GM19438 (cell line): Measurements from ENCODE around the gene ROPN1B.
"Not testable (repeated sequence)": the region's sequence is repeated elsewhere in the genome, so short reads cannot be mapped to it uniquely, and the experiment has no call there.

Experiments used
- ATAC-seq: cut with Tn5 transposase; IDR thresholded peaks from one replicate; pipeline ENCODE4 v1.9.1; 2021; ENCODE audit warnings: low read depth; ENCODE audit not compliant: unreplicated experiment

ROPN1B gene

DNA sequence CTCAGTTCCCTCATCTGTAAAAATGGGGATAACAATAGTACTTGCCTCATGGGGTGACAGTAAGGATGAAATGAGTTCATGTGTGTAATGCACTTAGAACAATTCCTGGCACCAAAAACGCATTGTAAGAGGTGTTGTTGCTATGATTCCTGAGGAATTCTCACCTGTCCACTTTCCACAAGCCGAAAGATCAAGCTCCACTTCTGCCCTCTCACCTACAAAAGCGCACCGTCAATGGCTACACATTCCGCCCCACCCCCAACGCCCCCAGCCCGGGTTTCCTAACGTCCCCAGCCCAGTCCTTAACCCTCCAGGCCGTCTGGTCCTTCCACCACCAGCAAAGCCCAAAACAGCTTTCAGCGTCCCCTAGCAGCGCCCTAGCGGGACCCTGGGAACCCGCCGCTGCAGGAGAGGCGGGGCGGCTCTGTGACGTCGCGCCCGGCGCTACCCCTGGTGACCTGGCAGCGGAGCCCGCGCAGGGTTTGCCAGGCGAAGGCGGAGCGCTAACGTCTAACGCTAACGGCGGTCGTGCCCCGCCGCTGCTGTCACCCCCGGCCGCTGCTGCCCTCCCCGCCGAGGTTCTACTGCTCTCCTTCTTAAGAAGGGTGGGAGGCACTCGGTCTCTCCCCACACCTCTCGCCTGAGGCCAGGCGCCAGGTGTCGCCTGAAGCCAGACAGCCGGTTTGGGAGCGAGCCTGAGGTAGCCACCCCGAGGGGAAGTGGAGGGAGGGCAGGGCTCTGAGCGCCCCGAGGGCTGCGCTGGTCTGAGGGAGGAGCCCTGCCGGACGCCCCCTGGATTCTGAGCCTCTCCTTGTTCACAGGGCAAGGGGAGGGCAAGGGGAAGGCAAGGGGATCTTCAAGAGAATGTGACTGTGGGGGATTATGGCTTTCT is at the start of gene ROPN1B:
Gene ROPN1B, plus strand, starts transcription at position 478 of the 892 bp plus-strand sequence. CDS start 2,877 bp downstream, outside the sequence.
- ATAC-seq = not testable (repeated sequence)

DNA sequence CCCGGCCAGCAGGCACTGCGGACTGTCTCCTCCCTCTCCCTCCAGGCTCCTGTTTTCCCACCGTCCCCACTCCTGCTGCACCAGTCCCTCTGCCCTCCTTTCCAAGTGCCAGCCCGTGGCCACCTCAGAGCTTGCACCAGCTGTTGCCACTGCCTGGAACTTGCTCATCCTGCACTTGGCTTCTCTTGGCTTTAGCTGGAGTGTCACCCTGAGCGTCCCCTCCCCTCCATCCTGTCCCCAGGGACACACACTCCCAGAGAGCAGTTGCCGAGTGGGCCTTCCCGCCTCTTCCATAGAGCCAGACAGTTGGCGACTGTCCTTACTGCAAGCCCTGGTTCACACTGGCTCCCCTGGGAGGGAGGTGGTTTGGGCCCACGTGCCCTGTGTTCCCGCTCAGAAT is 48.8 kb upstream of the ROPN1B start:
- ATAC-seq = not testable (repeated sequence)

DNA sequence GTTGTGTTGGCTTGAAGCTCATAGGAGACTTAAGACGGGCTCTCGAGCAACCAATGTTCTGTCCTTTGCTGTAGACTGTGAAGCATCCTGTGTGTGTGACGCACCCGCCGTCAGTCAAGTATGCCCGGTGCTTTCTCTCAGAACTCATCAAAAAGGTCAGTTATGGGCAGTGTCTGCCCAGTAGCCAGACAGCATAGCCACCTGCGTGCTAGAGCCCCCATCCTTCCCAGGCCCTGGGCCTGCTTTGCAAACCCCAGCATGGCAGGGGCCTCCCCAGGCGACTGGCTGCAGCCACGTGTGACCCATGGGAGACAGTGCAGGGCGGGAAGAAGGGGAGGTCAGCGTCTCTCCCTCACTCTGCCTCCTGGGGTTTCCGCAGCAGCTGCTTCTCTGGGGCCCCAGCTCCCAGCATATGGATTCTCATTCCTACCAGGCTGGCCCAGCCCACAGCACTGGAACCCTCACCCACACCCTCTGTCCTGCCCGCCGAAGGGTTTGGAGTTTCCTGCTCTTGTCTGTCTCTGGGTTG is 48.2 kb upstream of the ROPN1B start:
- ATAC-seq = not testable (repeated sequence)

DNA sequence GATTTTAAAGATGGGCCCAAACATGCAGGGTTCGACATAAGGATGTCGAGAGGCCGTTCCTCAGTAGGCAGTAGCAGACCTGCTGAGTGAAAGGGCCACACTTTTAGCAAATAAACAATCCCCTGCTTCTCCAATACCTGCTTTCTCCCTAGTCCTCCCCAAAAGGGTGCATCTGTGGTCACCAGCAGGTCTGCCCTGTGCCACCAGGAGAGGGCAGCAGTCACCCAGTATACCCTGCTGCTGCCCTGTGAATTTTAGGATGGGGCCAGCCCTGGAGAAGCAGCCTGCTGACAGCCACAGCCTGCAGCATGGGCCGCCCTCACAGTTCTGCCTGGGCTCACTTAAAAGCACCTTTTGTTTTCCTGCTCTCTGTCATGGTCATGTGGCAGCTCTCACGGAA is 47.3 kb upstream of the ROPN1B start:
- ATAC-seq = not testable (repeated sequence)

DNA sequence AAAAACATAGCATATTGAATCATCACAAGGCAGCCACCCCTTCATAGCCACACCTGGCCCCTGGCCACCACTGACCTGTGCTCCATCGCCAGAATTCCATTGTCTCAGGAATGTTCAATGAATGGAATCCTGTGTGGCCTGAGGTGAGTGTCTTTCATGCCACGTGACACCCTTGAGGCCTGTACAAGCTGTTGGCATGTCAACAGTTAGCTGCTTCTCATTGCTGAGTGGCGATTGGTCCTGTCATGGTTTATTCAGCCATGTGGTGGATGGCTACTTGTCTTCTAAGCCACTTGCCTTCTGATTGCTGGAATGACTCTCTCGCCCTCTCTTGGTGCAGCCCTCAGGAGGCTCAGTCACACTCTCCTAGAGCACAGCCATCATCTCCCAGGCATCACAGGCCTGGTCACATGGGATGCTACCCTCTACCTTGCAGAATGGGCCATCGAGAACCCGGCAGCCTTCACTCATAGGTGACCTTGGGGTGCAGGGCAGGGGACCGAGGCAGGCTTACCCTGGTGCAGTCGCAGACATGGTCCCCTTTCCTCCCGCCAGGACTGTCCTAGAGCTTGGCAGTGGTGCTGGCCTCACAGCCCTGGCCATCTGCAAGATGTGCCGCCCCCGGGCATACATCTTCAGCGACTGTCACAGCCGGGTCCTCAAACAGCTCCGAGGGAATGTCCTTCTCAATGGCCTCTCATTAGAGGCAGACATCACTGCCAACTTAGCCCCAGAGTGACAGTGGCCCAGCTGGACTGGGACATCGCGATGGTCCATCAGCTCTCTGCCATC is 45.5 kb upstream of the ROPN1B start:
- ATAC-seq = not testable (repeated sequence)

DNA sequence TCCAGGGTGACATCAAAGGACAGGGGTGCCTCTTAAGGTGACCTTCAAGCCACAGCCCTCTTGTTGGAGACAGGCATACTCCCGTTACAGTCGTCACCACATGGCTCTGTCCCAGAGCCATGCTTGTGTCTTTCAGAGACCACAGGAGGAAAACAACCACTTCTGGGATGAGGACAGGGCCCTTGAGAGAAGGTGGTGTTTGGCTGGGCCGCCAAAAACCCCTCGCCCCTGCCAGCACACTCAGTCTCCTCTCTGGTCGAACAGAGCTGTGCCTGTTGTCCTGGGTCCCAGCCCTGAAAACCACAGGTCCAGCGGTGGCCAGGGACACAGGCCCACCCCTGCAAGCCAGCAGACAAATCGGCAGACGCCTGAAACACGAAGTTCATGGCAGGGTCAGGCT is 44.7 kb upstream of the ROPN1B start:
- not testable (repeated sequence) for ATAC-seq

DNA sequence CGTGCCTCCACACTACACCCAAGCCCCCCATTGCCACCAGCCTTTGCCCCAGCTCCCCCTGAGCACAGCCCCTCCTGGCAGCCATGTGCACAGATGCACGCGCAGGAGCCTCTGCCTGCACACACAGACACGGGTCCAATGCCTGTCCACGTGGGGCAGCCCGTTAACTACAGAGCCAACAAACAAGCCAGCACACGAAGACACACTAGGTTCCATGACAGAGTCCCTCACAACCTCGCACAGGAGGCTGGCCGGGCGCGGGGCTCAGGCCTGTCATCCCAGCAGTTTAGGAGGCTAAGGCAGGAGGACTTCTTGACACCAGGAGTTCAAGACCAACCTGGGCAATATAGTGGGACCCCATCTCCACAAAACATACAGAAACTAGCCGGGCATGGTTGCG is 43.3 kb upstream of the ROPN1B start:
- ATAC-seq = not testable (repeated sequence)

DNA sequence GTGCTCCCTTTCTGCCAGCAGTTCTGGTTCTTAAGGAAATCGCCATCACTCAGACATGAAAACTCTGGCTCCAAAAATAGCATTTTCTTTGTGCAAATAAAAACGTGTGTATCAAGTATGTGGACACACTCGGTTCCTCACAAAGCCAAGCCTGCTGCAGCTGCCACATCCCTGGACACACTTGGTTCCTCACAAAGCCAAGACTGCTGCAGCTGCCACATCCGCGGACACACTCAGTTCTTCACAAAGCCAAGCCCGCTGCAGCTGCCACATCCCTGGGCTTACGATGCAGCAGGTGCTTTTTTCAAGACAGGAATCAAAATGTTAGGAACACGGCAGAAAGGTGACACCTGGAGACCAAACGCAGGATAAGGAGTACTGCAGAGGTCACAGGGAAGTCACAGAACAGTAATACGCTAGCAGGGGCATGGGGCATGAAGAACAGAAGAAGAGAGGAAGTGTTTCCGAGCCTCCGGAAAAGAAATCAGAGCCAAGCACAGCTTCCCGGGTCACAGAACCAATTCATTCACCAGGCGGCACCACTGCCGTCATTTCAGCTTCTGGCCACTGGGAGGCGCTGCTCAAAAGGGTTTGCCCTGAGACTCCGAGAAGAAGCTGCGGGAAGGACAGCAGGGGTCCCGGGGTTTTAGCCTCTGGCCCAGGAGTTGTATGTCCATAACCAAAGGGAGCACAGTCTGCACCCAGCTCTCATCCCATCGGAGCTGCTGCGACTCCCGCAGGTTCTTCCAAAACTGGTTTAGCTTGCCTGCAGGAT is 40.0 kb upstream of the ROPN1B start:
- ATAC-seq = not testable (repeated sequence)

DNA sequence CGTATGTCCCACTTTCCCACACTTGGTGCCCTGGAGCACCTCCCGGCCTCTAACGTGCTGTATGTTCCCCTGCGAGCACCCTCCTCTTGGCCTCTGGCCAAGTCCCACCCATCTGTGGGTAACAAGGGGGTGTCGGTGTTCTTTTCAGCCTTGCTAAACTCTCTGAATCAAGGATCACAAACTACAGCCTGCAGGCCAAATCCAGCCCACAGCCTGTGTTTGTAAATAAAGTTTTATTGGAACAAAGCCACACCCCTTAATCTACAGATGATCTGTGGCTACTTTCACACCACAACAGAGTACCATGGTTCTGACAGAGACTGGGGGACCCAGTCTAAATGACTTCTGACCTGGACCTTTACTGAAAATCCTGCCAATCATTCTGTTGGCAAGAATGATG is 39.2 kb upstream of the ROPN1B start:
- not testable (repeated sequence) for ATAC-seq

DNA sequence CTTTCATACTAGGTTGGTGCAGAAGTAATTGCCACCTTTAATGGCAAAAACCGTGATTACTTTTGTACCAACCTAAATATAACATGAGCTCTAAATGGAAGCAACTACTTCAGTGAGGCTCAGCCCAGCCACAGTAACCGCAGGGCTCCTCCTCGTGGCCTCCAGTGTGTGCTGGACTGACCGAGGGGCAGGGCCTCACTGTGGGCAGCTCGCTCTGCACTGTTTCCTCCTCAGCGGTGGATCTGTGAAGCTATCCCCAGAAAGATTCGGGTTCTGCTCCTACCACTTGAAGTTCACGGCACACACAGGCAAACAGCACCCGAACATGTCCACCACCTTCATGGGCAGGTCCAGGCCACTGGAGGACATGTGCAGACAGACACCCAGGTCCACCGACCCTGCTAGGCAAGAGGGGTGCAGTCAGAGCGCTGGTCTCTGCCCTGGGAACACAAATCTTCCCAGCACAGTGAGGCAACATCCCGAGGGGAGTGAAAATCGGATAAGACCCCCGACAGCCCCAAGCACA is 37.6 kb upstream of the ROPN1B start:
- not testable (repeated sequence) for ATAC-seq

DNA sequence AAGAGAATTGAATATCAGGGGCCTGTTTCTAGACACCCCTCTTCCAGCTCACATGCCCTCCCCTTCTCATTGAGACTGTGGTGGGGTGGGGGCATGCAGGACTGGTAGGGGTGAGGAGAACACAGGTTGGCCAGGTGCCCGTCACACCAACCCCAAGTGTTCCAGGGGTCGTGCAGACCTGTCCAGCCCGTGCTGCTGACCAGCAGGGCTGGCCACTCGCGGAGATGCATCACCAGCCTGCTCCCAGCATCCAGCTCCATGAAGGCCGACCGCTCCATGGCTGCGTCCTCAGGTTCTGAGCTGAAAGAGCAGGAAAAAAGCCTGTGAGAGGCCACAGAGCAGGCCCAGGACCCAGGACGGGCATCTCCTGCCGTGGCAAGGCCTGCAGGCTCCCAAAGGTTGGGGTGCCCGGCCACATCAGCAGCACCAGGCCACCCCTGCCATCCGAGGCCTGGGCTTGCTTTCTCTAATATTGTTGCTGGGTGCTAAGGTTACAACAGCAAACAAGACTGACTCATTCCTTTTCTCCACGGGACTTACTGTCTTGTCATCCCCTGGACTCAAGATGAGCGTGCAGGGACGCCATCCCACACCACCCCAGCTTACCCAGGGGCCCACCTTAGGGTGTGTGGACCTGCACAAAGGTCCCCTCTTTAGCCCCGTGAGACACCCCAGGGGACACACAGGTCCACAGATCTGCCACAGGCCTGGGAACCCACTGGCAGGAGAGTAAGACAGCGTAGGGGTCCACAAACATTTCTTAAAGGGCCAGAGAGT is 35.4 kb upstream of the ROPN1B start:
- not testable (repeated sequence) for ATAC-seq

DNA sequence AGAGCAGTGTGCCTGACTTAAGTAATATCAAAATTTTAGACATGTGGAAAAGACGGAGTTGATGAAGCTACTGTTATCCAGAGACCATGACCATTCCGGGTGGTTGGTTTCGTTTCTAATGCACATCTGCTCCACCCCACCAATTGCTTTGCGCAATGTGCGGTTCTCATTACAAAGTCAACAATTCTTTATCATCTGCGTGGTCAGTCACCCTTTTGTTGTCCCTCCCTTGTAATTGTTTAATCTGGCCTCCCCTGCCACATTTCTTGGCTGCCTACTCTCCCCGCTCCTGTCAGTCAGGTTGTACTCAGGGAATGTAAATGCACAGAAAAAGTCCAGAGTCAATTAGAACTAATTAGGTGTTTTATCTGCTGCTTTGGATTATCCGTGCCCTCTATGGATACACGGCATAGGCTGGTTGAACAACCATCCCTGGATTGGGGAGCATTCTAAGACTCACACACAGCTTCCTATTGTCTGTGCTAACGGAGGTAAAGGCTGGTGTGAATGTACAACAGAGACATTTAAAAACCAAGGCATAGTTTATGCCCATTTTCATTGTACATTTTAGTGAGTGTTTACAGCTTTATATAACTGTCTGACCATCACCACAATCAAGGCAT is 33.6 kb upstream of the ROPN1B start:
- ATAC-seq = not testable (repeated sequence)

DNA sequence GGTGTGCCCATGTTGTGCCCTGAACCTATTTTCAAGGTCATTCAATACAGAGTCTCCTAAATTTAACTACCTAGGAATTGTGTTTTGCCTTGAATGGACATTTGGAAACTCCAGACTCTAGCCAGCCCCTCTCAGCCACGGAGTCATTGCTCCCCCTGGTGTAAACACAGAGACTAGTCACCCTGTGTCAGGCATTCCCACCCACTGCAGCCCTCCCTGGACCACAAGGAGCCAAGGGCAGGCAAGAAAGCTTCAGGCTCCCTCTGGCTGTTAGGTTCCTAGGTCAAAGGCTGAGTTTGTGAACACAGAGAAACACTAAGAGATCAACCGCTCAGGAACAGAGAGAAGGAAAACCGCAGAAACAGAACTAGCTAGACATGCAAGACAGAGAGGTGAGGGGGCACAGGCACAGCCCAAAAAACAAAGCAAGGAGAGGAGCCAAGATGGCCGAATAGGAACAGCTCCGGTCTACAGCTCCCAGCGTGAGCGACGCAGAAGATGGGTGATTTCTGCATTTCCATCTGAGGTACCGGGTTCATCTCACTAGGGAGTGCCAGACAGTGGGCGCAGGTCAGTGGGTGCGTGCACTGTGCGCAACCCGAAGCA is 32.7 kb upstream of the ROPN1B start:
- ATAC-seq = not testable (repeated sequence)

DNA sequence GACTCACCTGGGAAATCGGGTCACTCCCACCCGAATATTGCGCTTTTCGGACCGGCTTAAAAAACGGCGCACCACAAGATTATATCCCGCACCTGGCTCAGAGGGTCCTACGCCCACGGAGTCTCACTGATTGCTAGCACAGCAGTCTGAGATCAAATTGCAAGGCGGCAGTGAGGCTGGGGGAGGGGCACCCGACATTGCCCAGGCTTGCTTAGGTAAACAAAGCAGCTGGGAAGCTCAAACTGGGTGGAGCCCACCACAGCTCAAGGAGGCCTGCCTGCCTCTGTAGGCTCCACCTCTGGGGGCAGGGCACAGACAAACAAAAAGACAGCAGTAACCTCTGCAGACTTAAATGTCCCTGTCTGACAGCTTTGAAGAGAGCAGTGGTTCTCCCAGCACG is 32.1 kb upstream of the ROPN1B start:
- not testable (repeated sequence) for ATAC-seq

DNA sequence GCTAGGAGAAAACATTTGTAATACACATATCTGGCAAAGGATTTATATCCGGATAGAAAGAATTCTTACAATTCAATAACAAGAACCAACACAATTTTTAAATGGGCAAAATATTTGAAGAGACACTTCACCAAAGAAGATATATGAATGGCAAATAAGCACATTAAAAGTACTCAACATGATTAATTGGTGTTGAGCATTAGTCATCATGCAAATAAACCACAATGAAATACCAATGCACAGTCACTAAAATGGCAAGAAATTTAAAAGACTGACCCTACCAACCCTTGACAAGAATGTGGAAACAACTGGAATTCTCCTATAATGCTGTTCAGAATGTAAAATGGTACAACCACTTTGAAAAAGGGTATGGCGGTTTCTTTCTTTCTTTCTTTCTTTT is 21.2 kb upstream of the ROPN1B start:
- not testable (repeated sequence) for ATAC-seq

DNA sequence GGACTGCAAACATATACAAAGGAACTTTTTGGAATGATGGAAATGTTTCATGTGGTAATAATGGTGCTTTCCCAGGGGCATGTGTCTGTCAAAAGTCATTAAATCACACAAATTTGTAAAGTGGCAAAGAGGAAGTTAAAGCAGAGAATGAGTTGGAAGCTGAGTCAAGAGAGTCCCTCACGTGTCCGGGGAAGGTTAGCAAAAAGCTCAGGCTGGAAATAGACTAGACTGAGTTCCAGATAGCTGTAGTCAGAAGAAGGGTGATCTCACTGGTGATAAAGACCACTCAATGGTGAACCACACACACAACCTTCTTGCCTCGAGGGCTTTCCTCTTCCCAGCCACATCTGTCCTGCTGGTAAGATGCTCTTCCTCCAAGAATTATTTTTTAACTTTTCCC is 20.1 kb upstream of the ROPN1B start:
- not testable (repeated sequence) for ATAC-seq

DNA sequence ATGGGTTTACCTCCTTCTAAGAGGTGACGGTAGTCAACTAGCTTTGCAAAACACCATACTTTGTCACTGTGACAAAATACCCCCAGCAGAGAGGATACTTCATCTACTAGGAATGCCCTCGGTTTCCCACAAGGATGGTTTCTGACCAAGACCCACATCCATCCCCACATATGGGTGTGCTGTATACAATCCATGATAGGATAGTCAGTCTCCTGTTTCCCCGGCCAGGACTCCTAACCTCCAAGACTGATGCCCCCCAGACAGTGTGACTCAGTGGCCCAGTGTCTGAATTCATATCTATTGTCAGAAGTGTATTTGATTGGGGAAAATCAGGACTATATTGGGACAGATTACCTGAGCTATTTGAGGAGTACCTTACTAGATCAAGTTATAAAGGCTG is 17.8 kb upstream of the ROPN1B start:
- not testable (repeated sequence) for ATAC-seq

DNA sequence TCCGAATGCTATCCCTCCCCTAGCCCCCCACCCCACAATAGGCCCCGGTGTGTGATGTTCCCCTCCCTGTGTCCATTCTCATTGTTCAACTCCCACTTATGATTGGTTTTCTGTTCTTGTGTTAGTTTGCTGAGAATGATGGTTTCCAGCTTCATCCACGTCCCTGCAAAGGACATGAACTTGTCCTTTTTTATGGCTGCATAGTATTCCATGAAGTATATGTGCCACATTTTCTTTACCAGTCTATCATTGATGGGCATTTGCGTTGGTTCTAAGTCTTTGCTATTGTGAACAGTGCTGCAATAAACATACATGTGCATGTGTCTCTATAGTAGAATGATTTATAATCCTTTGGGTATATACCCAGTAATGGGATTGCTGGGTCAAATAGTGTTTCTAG is 12.0 kb upstream of the ROPN1B start:
- ATAC-seq = not testable (repeated sequence)
